Left hindlimb (tissue), 1 donor: Measurements from ENCODE around the gene SUPT7L.
A peak's percentile ranks its signal among the peaks of the same experiment; 100 is the strongest.
"Not testable (repeated sequence)": the region's sequence is repeated elsewhere in the genome, so short reads cannot be mapped to it uniquely, and the experiment has no call there.

Experiments used
- DNase-seq: peaks from one replicate; pipeline ENCODE4 v3.0.0-alpha.2; 2018

The SUPT7L gene

GRCh38 chr2:27630257-27630656 is 33.2 kb downstream of the SUPT7L start:
- not testable (repeated sequence) for DNase-seq

- peak; percentile 92 for DNase-seq
These were observed 34.4 kb downstream of the SUPT7L start, which contains the start of the genes CCDC121 and GPN1 for GRCh38 chr2:27628767-27629709. CCDC121 (minus strand) TSS chr2:27629012; CDS start chr2:27627799, 1,213 bp downstream. GPN1 (plus strand) TSS chr2:27629050; CDS start chr2:27629059, 9 bp downstream.

- DNase-seq, result peak; percentile 30
These were observed 35.2 kb downstream of the SUPT7L start for GRCh38 chr2:27627963-27628766.

GRCh38 chr2:27626921-27627320 is 36.5 kb downstream of the SUPT7L start:
- not testable (repeated sequence) for DNase-seq

GRCh38 chr2:27626323-27626722 is 37.1 kb downstream of the SUPT7L start:
- DNase-seq, result not testable (repeated sequence)

GRCh38 chr2:27624943-27625342 is 38.5 kb downstream of the SUPT7L start:
- DNase-seq, result no peak

GRCh38 chr2:27622921-27623384 is 40.5 kb downstream of the SUPT7L start:
- no peak for DNase-seq

- no peak for DNase-seq
These were observed 41.9 kb downstream of the SUPT7L start for GRCh38 chr2:27621524-27621923.

- DNase-seq, result no peak
These were observed 48.1 kb downstream of the SUPT7L start for GRCh38 chr2:27615316-27615715.

GRCh38 chr2:27613985-27614384 is 49.4 kb downstream of the SUPT7L start:
- no peak for DNase-seq

GRCh38 chr2:27606611-27607010 is 56.8 kb downstream of the SUPT7L start:
- no peak for DNase-seq
